Activated CD4-positive, alpha-beta memory T cell treated with anti-CD3 and anti-CD28 coated beads, Interleukin-2, amount 10 ng/mL, durations not matched to agents 7 days and 5 days (primary cell): ENCODE data around the gene TSPAN3. TPM values are rescaled to one million over a fixed set of nuclear protein-coding genes. Genes with fewer than 3 reads are reported as not detected.
A peak's percentile ranks its signal among the peaks of the same experiment; 100 is the strongest.

ENCODE experiments used
- CTCF ChIA-PET: fragments of 350-600 bp; sonication (Branson Sonifier 250); formaldehyde crosslinking; loops from one replicate; lab custom pipeline; 2021; ENCODE audit warnings: antibody characterized with exemption, inconsistent platforms; lab: Charles Lee
- POLR2A ChIA-PET: fragments of 350-600 bp; sonication (Branson Sonifier 250); formaldehyde crosslinking; loops from one replicate; lab custom pipeline; 2021; ENCODE audit warnings: antibody characterized with exemption; lab: Charles Lee
- DNase-seq: peaks from one replicate; pipeline ENCODE4 v3.0.0-alpha.2; 2020
- H3K27ac Mint-ChIP-seq: one replicate; pipeline ENCODE4 v1.8.0; 2021; ENCODE audit warnings: mild to moderate bottlenecking, mixed read lengths
- H3K27me3 Mint-ChIP-seq: one replicate; pipeline ENCODE4 v1.8.0; 2021; ENCODE audit warnings: mixed read lengths
- H3K36me3 Mint-ChIP-seq: one replicate; pipeline ENCODE4 v1.8.0; 2021; ENCODE audit warnings: low read depth, mixed read lengths
- H3K4me1 Mint-ChIP-seq: one replicate; pipeline ENCODE4 v1.8.0; 2021; ENCODE audit warnings: mixed read lengths
- H3K4me3 Mint-ChIP-seq: one replicate; pipeline ENCODE4 v1.8.0; 2021; ENCODE audit warnings: mild to moderate bottlenecking, mixed read lengths
- H3K9me3 Mint-ChIP-seq: one replicate; pipeline ENCODE4 v1.8.0; 2021; ENCODE audit warnings: mixed read lengths
- total RNA-seq, 2 experiments: library from RNA; stranded (reverse); gene quantifications; one replicate each; pipeline ENCODE4 v1.2.3, GENCODE V29; 2021

TSPAN3 gene
- total RNA-seq, 2 experiments from 2014 or later = 12.4 to 13.9 TPM

DNA sequence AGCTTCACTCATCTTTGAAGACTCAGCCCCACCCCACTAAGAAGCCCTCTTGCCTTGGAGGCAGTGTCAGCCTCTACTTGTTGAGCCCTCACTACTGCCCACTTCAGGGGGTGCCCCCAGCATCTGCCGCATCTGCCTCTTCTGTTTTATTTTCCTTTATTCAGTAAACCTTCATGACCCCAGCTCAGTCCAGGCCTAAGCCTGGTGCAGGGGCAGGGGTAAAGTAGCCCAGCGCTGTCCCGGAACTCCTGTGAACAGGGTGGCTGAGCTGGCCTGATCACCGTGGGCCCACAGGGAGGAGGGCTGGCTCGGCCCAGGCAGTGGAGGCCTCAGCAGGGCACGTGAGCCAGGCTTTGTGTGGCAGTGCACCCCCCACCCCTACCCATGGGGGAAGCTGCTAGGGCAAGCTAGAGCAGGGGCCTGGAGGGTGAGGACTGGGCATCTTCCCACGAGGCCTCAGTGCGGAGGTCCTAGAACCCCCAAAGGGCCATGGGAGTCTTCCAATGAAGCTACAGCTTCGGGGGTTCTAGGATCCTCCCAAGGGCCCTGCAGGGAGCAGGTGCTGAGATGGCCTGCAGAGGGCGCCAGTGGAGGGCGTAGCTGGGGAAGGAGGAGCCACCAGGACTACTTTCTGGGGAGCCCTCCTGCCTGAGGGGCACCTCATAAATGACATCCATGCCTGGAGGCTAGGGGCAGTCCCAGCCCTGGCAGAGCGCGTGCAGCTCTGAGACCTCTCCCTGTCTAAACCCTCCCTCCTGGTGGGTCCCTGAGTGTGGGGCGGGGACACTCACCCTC, 36.0 kb downstream of the TSPAN3 start:
- no peak overlapping the region for H3K4me3 Mint-ChIP-seq
- ChIA-PET CTCF (interaction anchor here (1.0 to 1.7 kb wide), 2 partner anchors 11 to 13 kb away, joined by 3 to 4 read pairs; no protein-coding TSS in a partner anchor), POLR2A (interaction anchor here (0.8 to 1.4 kb wide), 2 partner anchors 10 to 22 kb away, joined by 3 to 5 read pairs; no protein-coding TSS in a partner anchor)
- peaks cover 17% of the 10 kb centered on the region for H3K9me3 Mint-ChIP-seq
- no peaks in the 10 kb centered on the region for H3K27me3 Mint-ChIP-seq
- no peak overlapping the region for H3K27ac Mint-ChIP-seq
- H3K4me1 Mint-ChIP-seq = no peaks in the 10 kb centered on the region
- peak; percentile 17 for DNase-seq
- peaks cover 81% of the 10 kb centered on the region for H3K36me3 Mint-ChIP-seq

DNA sequence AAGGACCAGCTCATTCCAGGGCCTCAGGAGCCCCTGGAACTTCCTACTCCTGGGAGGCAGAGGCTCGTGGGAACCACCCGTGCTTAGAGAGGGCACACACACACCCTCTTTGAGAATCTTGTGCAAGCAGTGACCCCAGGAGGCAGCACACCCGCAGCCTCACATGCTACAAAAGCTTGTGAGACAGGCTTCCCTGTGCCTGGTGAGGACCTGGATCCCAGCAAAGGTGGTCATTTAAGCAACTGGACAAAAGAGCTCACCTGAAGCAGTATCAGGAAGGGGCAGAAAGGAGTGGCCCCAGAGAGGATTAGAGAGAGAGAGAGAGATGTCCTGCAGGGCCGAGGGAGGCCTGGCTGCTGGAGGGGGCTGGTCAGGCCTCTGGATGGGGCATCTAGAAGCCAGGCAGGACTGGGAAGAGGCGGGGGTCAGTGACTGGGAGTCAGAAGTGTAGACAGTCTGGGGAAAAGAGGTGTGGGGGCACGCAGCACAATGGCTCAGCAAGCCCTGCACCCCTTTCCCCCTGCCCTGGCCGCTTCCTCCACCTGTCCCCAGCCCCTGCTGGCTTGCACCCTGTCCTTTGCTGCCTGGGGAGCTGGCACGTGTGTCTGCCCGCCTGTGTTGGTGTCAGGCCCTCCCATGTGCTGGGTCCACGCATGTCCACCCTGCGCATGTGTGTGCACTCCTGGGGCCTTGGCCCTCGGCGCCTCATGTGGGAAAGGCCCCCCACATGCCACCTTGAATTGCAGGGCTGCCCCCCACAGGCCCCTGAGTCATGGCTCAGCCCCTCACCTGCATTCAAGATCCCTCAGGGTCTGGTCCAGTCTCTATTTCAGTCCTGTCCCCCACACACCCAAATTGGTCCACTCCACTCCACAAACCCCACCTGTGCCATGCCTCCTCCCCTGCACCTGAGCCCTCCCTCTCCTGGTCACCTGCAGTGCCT, 36.9 kb downstream of the TSPAN3 start:
- Mint-ChIP-seq H3K4me1 (peaks cover 2% of the 10 kb centered on the region), H3K27me3 (no peaks in the 10 kb centered on the region), H3K27ac (no peak overlapping the region), H3K4me3 (no peak overlapping the region), H3K9me3 (peaks cover 17% of the 10 kb centered on the region), H3K36me3 (peaks cover 88% of the 10 kb centered on the region)
- CTCF ChIA-PET = interaction anchor here (1.7 kb wide), 1 partner anchor 12 kb away, joined by 4 read pairs; no protein-coding TSS in a partner anchor
- POLR2A ChIA-PET = interaction anchor here (1.4 kb wide), 1 partner anchor 11 kb away, joined by 5 read pairs; no protein-coding TSS in a partner anchor
- DNase-seq = peak; percentile 15

DNA sequence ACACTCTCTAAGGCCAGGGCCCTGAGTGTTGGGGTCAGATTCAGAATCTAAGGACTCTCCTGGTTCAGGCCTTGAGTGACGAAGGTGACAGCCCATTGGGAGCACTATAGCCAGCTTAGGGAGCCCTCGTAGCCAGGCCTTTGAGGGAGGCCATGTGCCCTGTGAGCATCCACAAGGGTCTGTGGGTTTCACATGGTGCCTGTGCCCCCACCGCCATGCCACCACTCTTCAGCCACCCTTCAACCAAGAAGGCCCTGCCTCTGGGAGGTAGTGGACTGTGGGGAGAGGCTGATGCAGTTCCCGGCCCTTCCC, 37.5 kb downstream of the TSPAN3 start:
- H3K27ac Mint-ChIP-seq = no peak overlapping the region
- ChIA-PET POLR2A (interaction anchor here (1.4 kb wide), 1 partner anchor 11 kb away, joined by 5 read pairs; no protein-coding TSS in a partner anchor), CTCF (interaction anchor here (1.7 kb wide), 1 partner anchor 11 kb away, joined by 4 read pairs; no protein-coding TSS in a partner anchor)
- peak; percentile 14 for DNase-seq
- peaks cover 2% of the 10 kb centered on the region for H3K4me1 Mint-ChIP-seq
- no peak overlapping the region for H3K4me3 Mint-ChIP-seq
- H3K9me3 Mint-ChIP-seq = peaks cover 17% of the 10 kb centered on the region
- H3K27me3 Mint-ChIP-seq = no peaks in the 10 kb centered on the region
- H3K36me3 Mint-ChIP-seq = peaks cover 89% of the 10 kb centered on the region

DNA sequence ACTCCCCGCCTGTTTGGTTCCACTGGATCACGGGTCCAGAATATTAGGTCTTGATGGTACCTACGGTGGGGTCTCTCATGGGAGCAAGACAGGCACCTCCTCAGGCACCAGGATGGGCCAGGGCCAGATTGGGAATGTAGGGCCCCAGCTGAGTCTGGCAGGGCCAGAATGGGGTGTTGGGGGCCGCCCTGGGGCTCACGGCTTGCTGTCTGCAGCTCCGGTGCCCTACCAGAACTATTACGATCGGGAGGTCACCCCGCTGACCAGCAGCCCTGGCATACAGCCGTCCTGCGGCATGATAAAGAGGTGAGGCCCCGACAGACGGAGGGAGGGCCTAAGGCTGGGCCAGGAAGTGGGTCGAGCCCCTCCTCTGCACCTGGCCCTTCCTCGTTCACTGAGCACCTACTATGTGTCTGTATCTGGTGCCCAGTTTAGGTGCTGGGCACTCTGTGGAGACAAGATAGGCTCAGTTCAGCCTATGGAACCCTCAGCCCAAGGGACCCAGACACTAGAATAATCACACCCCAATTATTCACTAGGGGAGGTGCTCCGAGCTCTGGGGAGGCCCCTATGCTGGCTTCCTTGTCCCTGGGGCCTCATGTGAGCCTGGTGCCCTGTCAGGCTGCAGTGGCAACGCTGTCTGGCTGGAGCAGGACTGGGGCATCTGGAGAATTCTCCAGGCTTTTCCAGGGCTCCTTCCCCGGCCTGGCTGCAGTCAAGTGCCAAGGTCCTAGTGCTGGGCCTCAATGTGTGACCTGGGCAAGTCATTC, 38.1 kb downstream of the TSPAN3 start:
- H3K9me3 Mint-ChIP-seq = peaks cover 17% of the 10 kb centered on the region
- CTCF ChIA-PET = interaction anchor here (1.3 kb wide), 1 partner anchor 61 kb away, joined by 3 read pairs; no protein-coding TSS in a partner anchor
- peaks cover 91% of the 10 kb centered on the region for H3K36me3 Mint-ChIP-seq
- H3K27me3 Mint-ChIP-seq = no peaks in the 10 kb centered on the region
- no peak overlapping the region for H3K4me3 Mint-ChIP-seq
- peaks cover 2% of the 10 kb centered on the region for H3K4me1 Mint-ChIP-seq
- peak; percentile 15 for DNase-seq
- H3K27ac Mint-ChIP-seq = no peak overlapping the region
- POLR2A ChIA-PET = interaction anchor here (0.8 to 4.1 kb wide), 3 partner anchors 10 to 38 kb away, joined by 3 to 18 read pairs (median 5); partner anchors contain the start of gene PSTPIP1

DNA sequence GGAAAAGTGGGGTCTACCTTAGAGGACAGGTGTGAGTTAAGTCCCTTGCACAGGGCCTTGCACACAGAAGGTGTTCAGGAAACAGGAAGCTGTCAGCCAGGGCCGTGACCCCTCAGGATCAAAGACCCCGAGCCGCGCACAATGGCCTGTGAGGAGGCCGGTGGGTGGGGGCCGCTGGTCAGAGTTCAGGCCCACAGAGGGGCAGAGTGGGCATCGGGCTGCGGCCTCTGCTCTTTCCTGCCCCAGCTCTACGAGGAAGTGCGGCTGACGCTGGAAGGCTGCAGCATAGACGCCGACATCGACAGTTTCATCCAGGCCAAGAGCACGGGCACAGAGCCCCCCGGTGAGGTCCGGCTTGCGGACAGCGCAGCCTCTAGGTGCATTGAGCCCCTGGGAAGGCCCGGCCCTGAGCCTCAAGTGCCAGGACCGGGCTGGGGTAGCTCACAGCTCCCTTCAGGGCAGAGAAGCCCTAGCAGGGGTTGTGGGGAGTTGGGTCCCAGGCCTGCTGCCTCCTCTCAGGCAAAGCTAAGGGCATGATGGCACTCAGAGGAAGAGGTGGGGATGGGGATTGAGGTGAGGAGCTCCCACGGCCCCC, 38.8 kb downstream of the TSPAN3 start:
- ChIA-PET CTCF (interaction anchor here (0.8 to 1.9 kb wide), 6 partner anchors 54 to 91 kb away, joined by 3 to 9 read pairs (median 3); no protein-coding TSS in a partner anchor), POLR2A (interaction anchor here (0.8 to 4.1 kb wide), 5 partner anchors 11 to 39 kb away, joined by 3 to 18 read pairs (median 5); partner anchors contain the start of genes PSTPIP1 and TSPAN3)
- peaks cover 4% of the 10 kb centered on the region for H3K4me1 Mint-ChIP-seq

DNA sequence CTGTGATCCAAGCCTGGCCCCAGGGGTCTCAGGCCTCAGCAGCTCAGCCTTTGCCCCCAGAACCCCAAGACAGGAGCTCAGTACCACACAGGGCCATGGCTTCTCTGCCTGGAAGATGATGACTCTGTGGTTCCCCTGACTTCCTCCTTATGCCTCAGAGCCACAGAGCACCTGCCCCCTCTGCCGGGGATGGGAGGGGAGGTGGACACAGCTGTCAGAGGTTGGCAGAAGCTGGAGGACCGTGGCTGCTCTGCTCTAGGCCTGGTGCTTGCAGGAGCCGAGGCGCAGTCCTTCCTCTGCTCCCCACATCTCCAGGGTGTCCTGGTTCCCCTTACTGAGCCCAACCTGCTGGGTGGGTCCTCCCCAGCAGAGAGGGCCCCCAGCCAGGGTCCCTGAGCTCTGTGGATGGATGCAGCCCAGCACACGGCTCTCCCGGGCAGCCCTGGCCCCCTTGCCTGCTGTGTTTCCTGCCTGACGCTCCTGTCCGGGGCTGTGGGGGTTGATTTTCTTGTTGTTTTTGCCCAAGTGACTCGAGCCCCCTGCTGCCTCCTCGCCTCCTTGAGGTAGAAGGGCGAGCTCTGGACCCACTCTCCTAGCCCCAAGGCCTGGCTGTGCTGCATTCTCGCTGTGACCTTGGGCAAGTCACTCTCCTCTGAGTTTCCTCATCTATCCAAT, 39.4 kb downstream of the TSPAN3 start:
- Mint-ChIP-seq H3K27me3 (no peaks in the 10 kb centered on the region), H3K9me3 (peaks cover 9% of the 10 kb centered on the region), H3K27ac (peak overlapping the region; percentile 52), H3K36me3 (peaks cover 91% of the 10 kb centered on the region), H3K4me1 (peaks cover 7% of the 10 kb centered on the region), H3K4me3 (no peak overlapping the region)
- ChIA-PET CTCF (interaction anchor here (0.8 to 1.9 kb wide), 6 partner anchors 53 to 90 kb away, joined by 3 to 9 read pairs (median 3); no protein-coding TSS in a partner anchor), POLR2A (interaction anchor here (0.6 to 4.1 kb wide), 6 partner anchors 12 to 58 kb away, joined by 3 to 18 read pairs (median 4); partner anchors contain the start of genes PSTPIP1 and TSPAN3)
- DNase-seq = peak; percentile 37

More for the DNA sequence above, 38.8 kb downstream of the TSPAN3 start:
- Mint-ChIP-seq H3K27ac (peak overlapping the region; percentile 44), H3K4me3 (no peak overlapping the region), H3K9me3 (peaks cover 13% of the 10 kb centered on the region), H3K36me3 (peaks cover 91% of the 10 kb centered on the region), H3K27me3 (no peaks in the 10 kb centered on the region)
- peak; percentile 14 for DNase-seq

DNA sequence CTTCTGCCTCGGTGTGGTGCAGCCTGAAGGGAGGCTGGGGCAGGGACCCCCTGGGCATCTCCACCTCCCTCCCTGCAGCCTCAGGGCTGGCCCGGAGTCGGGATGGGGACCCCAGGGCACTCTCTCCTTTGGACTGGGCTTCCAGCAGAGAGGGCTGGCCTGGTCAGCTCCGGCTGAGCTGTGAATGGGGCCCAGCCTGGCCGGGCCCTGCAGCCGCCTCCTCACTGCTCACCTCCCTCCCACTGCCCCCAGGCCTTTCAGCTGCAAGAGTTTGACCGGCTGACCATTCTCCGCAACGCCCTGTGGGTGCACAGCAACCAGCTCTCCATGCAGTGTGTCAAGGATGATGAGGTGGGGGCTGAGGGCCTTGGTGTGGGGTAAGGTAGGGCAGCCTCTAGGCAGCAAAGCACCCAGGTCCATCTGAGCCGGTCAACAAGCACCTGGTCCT, 40.0 kb downstream of the TSPAN3 start:
- peaks cover 4% of the 10 kb centered on the region for H3K9me3 Mint-ChIP-seq
- H3K27me3 Mint-ChIP-seq = no peaks in the 10 kb centered on the region
- H3K4me3 Mint-ChIP-seq = no peak overlapping the region
- peak overlapping the region; percentile 52 for H3K27ac Mint-ChIP-seq
- peak; percentile 11 for DNase-seq
- ChIA-PET CTCF (interaction anchor here (1.2 to 1.9 kb wide), 2 partner anchors 54 to 57 kb away, joined by 3 to 9 read pairs; no protein-coding TSS in a partner anchor), POLR2A (interaction anchor here (1.0 to 4.1 kb wide), 6 partner anchors 11 to 40 kb away, joined by 3 to 18 read pairs (median 4); partner anchors contain the start of genes PSTPIP1 and TSPAN3)
- peaks cover 9% of the 10 kb centered on the region for H3K4me1 Mint-ChIP-seq
- H3K36me3 Mint-ChIP-seq = peaks cover 91% of the 10 kb centered on the region

DNA sequence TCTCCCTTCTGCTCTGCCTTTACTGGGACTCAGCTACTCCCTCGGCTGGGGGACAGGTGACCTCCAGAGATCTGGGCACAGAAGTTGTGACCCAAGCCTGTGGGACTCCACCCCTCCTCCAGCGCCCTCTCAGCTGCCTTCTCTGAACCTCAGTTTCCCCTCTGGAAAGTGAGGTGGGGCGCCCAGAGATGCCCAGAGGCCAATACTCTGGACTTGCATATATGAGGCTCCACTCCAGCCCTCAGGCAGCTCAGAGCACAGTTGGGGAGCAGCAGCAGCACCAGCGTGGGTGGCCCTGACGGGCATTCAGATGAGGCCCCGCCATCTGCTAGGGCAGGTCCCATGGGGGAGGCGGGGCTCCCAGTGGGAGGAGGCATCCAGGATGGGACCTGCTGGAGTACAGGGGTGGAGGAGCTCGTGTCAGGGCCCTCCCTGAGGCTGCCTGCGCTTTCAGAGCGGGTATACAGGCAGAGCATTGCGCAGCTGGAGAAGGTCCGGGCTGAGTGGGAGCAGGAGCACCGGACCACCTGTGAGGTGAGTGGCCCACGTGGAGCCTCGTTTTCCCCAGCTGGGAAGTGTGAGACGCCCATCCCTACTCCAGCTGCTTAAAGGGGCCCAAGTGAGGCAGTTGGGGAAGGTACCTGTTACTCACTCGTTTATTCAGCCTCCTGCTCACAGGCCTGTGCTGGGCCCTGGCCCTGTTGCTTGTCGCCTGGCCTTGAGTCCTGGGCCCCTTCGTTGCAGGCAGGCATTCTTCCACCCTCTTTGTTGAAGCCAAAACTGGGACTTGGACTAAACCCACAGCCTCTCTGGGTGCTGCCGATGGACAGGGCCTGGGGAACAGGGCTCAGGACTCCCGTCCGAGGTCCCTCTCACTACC, 40.6 kb downstream of the TSPAN3 start:
- peaks cover 9% of the 10 kb centered on the region for H3K4me1 Mint-ChIP-seq
- H3K27ac Mint-ChIP-seq = no peak overlapping the region
- H3K4me3 Mint-ChIP-seq = no peak overlapping the region
- peaks cover 91% of the 10 kb centered on the region for H3K36me3 Mint-ChIP-seq
- POLR2A ChIA-PET = interaction anchor here (1.0 to 4.1 kb wide), 6 partner anchors 12 to 41 kb away, joined by 3 to 18 read pairs (median 4); partner anchors contain the start of genes PSTPIP1 and TSPAN3
- CTCF ChIA-PET = interaction anchor here (1.9 kb wide), 1 partner anchor 57 kb away, joined by 9 read pairs; no protein-coding TSS in a partner anchor
- DNase-seq = peak; percentile 15
- H3K27me3 Mint-ChIP-seq = no peaks in the 10 kb centered on the region
- H3K9me3 Mint-ChIP-seq = peaks cover 2% of the 10 kb centered on the region

DNA sequence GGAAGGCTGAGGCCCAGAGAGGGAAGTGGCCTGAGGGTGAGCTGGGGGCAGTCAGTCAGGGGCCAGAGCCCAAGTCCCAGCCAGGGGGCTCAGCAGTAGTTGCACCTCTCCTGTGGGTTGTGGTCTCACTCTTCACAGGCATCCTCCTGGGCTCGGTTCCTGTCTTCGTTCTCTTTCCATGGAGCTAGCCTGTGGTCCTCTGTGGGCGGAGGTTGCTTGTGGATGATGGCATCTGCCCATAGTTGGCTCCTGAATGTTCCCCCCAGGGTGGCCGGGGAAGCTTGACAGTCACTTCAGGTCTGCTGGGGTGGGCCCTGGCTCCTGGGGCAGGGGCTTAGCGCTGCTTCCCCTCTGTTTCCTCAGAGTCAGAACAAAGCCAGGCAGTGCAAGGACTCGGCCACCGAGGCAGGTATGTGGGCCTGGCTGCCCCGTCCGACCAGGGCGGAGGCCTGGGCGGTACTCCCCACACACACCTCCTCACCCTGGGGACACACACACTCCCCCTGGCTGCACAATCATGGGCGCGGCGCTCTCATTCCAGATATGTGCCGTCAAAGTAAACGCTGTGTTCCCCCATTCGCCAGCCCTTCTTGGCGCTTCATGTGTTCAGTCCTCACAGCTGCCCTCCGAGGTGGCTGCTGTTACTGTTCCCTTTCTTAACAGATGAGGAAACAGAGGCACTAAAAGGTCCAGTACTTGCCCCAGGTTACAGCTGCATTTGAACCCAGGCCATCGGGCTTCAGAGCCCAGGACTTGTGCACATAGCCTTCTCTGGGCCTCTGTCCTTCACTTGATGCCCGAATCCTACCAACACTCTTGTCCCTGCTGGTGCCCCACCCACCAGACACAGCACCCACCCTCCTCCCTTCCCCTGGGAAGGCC, 41.5 kb downstream of the TSPAN3 start:
- Mint-ChIP-seq H3K4me3 (no peak overlapping the region), H3K9me3 (peaks cover 2% of the 10 kb centered on the region), H3K36me3 (peaks cover 84% of the 10 kb centered on the region), H3K27me3 (no peaks in the 10 kb centered on the region), H3K27ac (peak overlapping the region; percentile 35), H3K4me1 (peaks cover 9% of the 10 kb centered on the region)
- DNase-seq = peak; percentile 10
- POLR2A ChIA-PET = interaction anchor here (1.0 to 4.1 kb wide), 4 partner anchors 13 to 34 kb away, joined by 3 to 18 read pairs (median 4); partner anchors contain the start of gene PSTPIP1
- CTCF ChIA-PET = no interaction called here
